HUES64 (cell line): ENCODE data around the gene SEC23A.
"Not testable (repeated sequence)": the region's sequence is repeated elsewhere in the genome, so short reads cannot be mapped to it uniquely, and the experiment has no call there.

ENCODE experiments used
- H3K27ac ChIP-seq: 2 replicates; pipeline ENCODE4 v1.7.0; 2013; ENCODE audit warnings: low read depth, low read length, inconsistent platforms
- H3K27me3 ChIP-seq: 2 replicates; pipeline ENCODE4 v1.6.1; 2013; ENCODE audit warnings: mild to moderate bottlenecking, low read length; ENCODE audit not compliant: insufficient read depth
- H3K36me3 ChIP-seq: 2 replicates; pipeline ENCODE4 v1.6.1; 2013; ENCODE audit warnings: mild to moderate bottlenecking, low read length; ENCODE audit not compliant: insufficient read depth
- H3K4me1 ChIP-seq: 2 replicates; pipeline ENCODE4 v1.6.1; 2013; ENCODE audit warnings: mild to moderate bottlenecking, low read length, moderate library complexity; ENCODE audit not compliant: insufficient read depth
- H3K4me3 ChIP-seq: 2 replicates; pipeline ENCODE4 v1.5.1; 2013; ENCODE audit warnings: mild to moderate bottlenecking, low read length, moderate library complexity
- H3K9ac ChIP-seq: 2 replicates; pipeline ENCODE4 v1.6.1; 2013; ENCODE audit warnings: mild to moderate bottlenecking, low read depth, low read length
- H3K9me3 ChIP-seq: 2 replicates; pipeline ENCODE4 v1.6.1; 2013; ENCODE audit warnings: low read depth, low read length; ENCODE audit not compliant: insufficient read depth
- WGBS: fragments of 150-250, 120-280 bp; methylation state at CpG from one replicate; pipeline ENCODE4 v1.1.7; 2013; ENCODE audit warnings: missing lambda C conversion rate; 5-methylcytosine and 5-hydroxymethylcytosine counted together

The SEC23A gene

GRCh38 chr14:39087493-39087892, 15.5 kb downstream of the SEC23A start:
- Histone ChIP-seq H3K4me3 (no peak overlapping the region), H3K36me3 (peaks cover 92% of the 10 kb centered on the region), H3K27ac (no peak overlapping the region), H3K27me3 (no peaks in the 10 kb centered on the region), H3K4me1 (no peaks in the 10 kb centered on the region), H3K9ac (no peak overlapping the region), H3K9me3 (no peaks in the 10 kb centered on the region)
- no CpG with 5 or more reads among the region's 2 CpGs for WGBS

GRCh38 chr14:39085933-39086332, 17.1 kb downstream of the SEC23A start:
- H3K4me3 ChIP-seq = no peak overlapping the region
- peaks cover 92% of the 10 kb centered on the region for H3K36me3 ChIP-seq
- no peak overlapping the region for H3K27ac ChIP-seq
- WGBS = 82% methylated on average over 6 of the region's 7 CpGs
- no peaks in the 10 kb centered on the region for H3K27me3 ChIP-seq
- no peaks in the 10 kb centered on the region for H3K9me3 ChIP-seq
- no peak overlapping the region for H3K9ac ChIP-seq
- no peaks in the 10 kb centered on the region for H3K4me1 ChIP-seq

GRCh38 chr14:39083127-39083526, 19.9 kb downstream of the SEC23A start:
- Histone ChIP-seq H3K4me3 (no peak overlapping the region), H3K36me3 (peaks cover 92% of the 10 kb centered on the region), H3K27me3 (no peaks in the 10 kb centered on the region), H3K4me1 (no peaks in the 10 kb centered on the region), H3K27ac (no peak overlapping the region), H3K9me3 (no peaks in the 10 kb centered on the region), H3K9ac (no peak overlapping the region)
- 74% methylated on average over 5 of the region's 5 CpGs for WGBS

GRCh38 chr14:39080886-39081285, 22.1 kb downstream of the SEC23A start:
- H3K9ac ChIP-seq = no peak overlapping the region
- no peaks in the 10 kb centered on the region for H3K27me3 ChIP-seq
- H3K4me3 ChIP-seq = no peak overlapping the region
- no peaks in the 10 kb centered on the region for H3K9me3 ChIP-seq
- H3K4me1 ChIP-seq = no peaks in the 10 kb centered on the region
- no peak overlapping the region for H3K27ac ChIP-seq
- peaks cover 80% of the 10 kb centered on the region for H3K36me3 ChIP-seq
- 83% methylated on average over 1 of the region's 1 CpG for WGBS

GRCh38 chr14:39071096-39071495, 31.9 kb downstream of the SEC23A start:
- no peaks in the 10 kb centered on the region for H3K9me3 ChIP-seq
- WGBS = 96% methylated on average over 2 of the region's 2 CpGs
- no peak overlapping the region for H3K4me3 ChIP-seq
- no peak overlapping the region for H3K9ac ChIP-seq
- H3K4me1 ChIP-seq = no peaks in the 10 kb centered on the region
- H3K27ac ChIP-seq = no peak overlapping the region
- no peaks in the 10 kb centered on the region for H3K27me3 ChIP-seq
- H3K36me3 ChIP-seq = peaks cover 91% of the 10 kb centered on the region

- H3K9ac ChIP-seq = no peak overlapping the region
- H3K9me3 ChIP-seq = no peaks in the 10 kb centered on the region
- H3K4me3 ChIP-seq = no peak overlapping the region
- H3K4me1 ChIP-seq = no peaks in the 10 kb centered on the region
- WGBS = 98% methylated on average over 5 of the region's 5 CpGs
- H3K27ac ChIP-seq = no peak overlapping the region
- H3K27me3 ChIP-seq = no peaks in the 10 kb centered on the region
- peaks cover 88% of the 10 kb centered on the region for H3K36me3 ChIP-seq
Measured at GRCh38 chr14:39069923-39070322, 33.1 kb downstream of the SEC23A start.

GRCh38 chr14:39069169-39069805, 33.7 kb downstream of the SEC23A start:
- not testable (repeated sequence) for H3K27ac ChIP-seq, H3K4me3 ChIP-seq, H3K9me3 ChIP-seq, H3K9ac ChIP-seq, H3K4me1 ChIP-seq, H3K27me3 ChIP-seq
- WGBS = 94% methylated on average over 7 of the region's 7 CpGs
- peaks cover 88% of the 10 kb centered on the region for H3K36me3 ChIP-seq

- H3K9me3 ChIP-seq = peaks cover 45% of the 10 kb centered on the region
- H3K9ac ChIP-seq = no peak overlapping the region
- H3K36me3 ChIP-seq = peaks cover 91% of the 10 kb centered on the region
- H3K4me3 ChIP-seq = no peak overlapping the region
- no peaks in the 10 kb centered on the region for H3K4me1 ChIP-seq
- 100% methylated on average over 1 of the region's 4 CpGs for WGBS
- no peaks in the 10 kb centered on the region for H3K27me3 ChIP-seq
- no peak overlapping the region for H3K27ac ChIP-seq
Measured at GRCh38 chr14:39060818-39061437, 42.1 kb downstream of the SEC23A start.

GRCh38 chr14:39055786-39056474, 47.1 kb downstream of the SEC23A start:
- Histone ChIP-seq H3K4me1 (no peaks in the 10 kb centered on the region), H3K9me3 (peaks cover 43% of the 10 kb centered on the region), H3K4me3 (no peak overlapping the region), H3K27ac (no peak overlapping the region), H3K9ac (no peak overlapping the region), H3K27me3 (no peaks in the 10 kb centered on the region), H3K36me3 (peaks cover 97% of the 10 kb centered on the region)
- WGBS = 95% methylated on average over 9 of the region's 10 CpGs

GRCh38 chr14:39052869-39053454, 50.1 kb downstream of the SEC23A start:
- peaks cover 28% of the 10 kb centered on the region for H3K9me3 ChIP-seq
- H3K4me3 ChIP-seq, H3K27me3 ChIP-seq, H3K27ac ChIP-seq, H3K4me1 ChIP-seq, H3K9ac ChIP-seq: not testable (repeated sequence)
- 92% methylated on average over 5 of the region's 5 CpGs for WGBS
- peaks cover 91% of the 10 kb centered on the region for H3K36me3 ChIP-seq

GRCh38 chr14:39050389-39050788, 52.6 kb downstream of the SEC23A start:
- Histone ChIP-seq H3K9ac (no peak overlapping the region), H3K4me3 (no peak overlapping the region), H3K4me1 (no peaks in the 10 kb centered on the region), H3K9me3 (peaks cover 2% of the 10 kb centered on the region; the same call in 1 of the 2 replicates), H3K27ac (no peak overlapping the region), H3K36me3 (peaks cover 91% of the 10 kb centered on the region), H3K27me3 (no peaks in the 10 kb centered on the region)
- WGBS = 90% methylated on average over 2 of the region's 2 CpGs
